GM18502 (cell line): ENCODE data around the gene CYBA.

Experiments used
- ATAC-seq: cut with Tn5 transposase; IDR thresholded peaks from one replicate; pipeline ENCODE4 v1.9.1; 2021; ENCODE audit warnings: mild to moderate bottlenecking; ENCODE audit not compliant: unreplicated experiment, poor library complexity

Gene CYBA

GRCh38 chr16:88649195-88649923 lies 1.5 kb downstream of the CYBA start:
- ATAC-seq, result no peak

GRCh38 chr16:88647178-88648070 lies 3.4 kb downstream of the CYBA start:
- no peak for ATAC-seq

- ATAC-seq, result no peak
These were observed 4.4 kb downstream of the CYBA start for GRCh38 chr16:88646345-88647034.

GRCh38 chr16:88645941-88646340 lies 4.9 kb downstream of the CYBA start:
- ATAC-seq, result no peak

- ATAC-seq, result no peak
These were observed 5.4 kb downstream of the CYBA start for GRCh38 chr16:88645455-88645854.

GRCh38 chr16:88643644-88643932 lies 7.3 kb downstream of the CYBA start:
- no peak for ATAC-seq

GRCh38 chr16:88642881-88643643 lies 7.8 kb downstream of the CYBA start:
- ATAC-seq, result no peak

GRCh38 chr16:88640498-88641247 lies 10.2 kb downstream of the CYBA start:
- ATAC-seq, result no peak

GRCh38 chr16:88640039-88640495 lies 10.8 kb downstream of the CYBA start:
- no peak for ATAC-seq

GRCh38 chr16:88639231-88640038 lies 11.4 kb downstream of the CYBA start:
- no peak for ATAC-seq

GRCh38 chr16:88638323-88639230 lies 12.3 kb downstream of the CYBA start, which contains the start of gene IL17C:
IL17C (plus strand) TSS chr16:88638572; CDS start chr16:88638642, 70 bp downstream.
- ATAC-seq, result no peak

GRCh38 chr16:88636488-88637265 lies 14.2 kb downstream of the CYBA start:
- ATAC-seq, result no peak

GRCh38 chr16:88635671-88636319 lies 15.1 kb downstream of the CYBA start:
- no peak for ATAC-seq

GRCh38 chr16:88634994-88635670 lies 15.7 kb downstream of the CYBA start:
- ATAC-seq, result no peak

- ATAC-seq, result peak; percentile 38
These were observed 16.5 kb downstream of the CYBA start for GRCh38 chr16:88634141-88634993.
